GM19452 (cell line): ENCODE results near the gene PMAIP1.

Experiments
- ATAC-seq: cut with Tn5 transposase; IDR thresholded peaks from one replicate; pipeline ENCODE4 v1.9.1; 2021; ENCODE audit not compliant: unreplicated experiment

PMAIP1 gene

DNA sequence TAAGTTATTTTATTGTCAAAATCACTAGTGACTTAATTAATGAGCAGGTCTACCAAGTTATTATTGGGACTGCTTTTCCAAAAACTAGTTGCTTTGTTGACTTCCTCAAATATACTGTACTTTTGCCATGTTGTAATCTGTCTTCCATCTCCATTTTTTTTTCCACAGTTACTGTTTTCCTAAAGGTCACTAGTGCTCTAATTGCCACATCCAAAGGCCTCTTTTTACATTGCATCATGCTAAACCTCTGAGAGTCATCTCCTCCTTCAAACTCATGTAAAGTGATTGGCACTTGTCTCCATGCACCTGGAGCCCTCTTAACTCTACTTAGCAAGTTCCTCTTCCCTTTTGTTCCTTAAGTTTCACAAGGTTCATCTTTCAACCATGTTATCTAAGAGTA is 11.8 kb downstream of the PMAIP1 start:
- no peak for ATAC-seq

GRCh38 chr18:59912007-59912550 is 12.3 kb downstream of the PMAIP1 start:
- ATAC-seq, result no peak

- no peak for ATAC-seq
These were observed 15.8 kb downstream of the PMAIP1 start for GRCh38 chr18:59915606-59916005.

DNA sequence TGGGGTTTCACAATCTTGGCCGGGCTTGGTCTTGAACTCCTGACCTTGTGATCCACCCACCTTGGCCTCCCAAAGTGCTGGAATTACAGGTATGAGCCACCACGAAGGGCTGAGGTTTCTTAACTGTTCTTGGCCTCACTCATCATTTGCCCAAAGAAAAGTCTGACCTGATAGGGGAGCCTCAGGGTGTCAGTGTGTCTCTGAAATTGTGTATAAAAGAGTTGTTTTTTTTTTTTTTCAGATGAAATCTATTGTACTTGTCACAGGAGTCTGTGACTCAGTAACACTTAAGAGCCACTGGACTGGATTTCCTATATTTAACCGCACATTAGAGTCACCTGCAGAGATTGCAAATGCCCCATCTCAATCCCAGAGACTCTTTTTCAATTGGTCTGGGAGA is 16.9 kb downstream of the PMAIP1 start:
- no peak for ATAC-seq

- no peak for ATAC-seq
These were observed 17.6 kb downstream of the PMAIP1 start for GRCh38 chr18:59917422-59917821.

DNA sequence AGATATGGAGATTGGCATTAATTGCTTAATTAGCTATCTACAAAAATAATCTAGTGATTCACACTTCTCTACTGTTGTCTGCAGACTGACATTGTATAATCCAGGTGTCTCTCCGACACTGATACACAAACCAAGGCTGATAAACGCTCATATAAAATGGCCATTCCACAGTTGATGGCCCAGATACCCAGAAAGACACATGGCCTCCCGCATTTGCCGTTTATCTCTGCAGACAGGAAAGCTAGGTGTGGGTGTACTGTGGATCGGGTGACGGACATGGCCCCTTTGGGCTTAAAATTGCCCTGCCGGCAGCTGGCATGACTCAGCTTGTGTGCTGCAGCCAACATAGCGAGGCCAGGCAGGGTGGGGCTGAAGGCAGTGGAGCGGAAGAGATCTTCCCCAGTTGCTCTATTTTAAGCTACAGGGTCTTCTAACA is 18.5 kb downstream of the PMAIP1 start:
- ATAC-seq, result peak; percentile 34

GRCh38 chr18:59918997-59919396 is 19.2 kb downstream of the PMAIP1 start:
- ATAC-seq, result no peak

GRCh38 chr18:59921384-59921891 is 21.6 kb downstream of the PMAIP1 start:
- peak; percentile 41 for ATAC-seq

GRCh38 chr18:59923539-59924196 is 23.9 kb downstream of the PMAIP1 start:
- ATAC-seq, result peak; percentile 39

GRCh38 chr18:59926131-59926530 is 26.3 kb downstream of the PMAIP1 start:
- ATAC-seq, result no peak

DNA sequence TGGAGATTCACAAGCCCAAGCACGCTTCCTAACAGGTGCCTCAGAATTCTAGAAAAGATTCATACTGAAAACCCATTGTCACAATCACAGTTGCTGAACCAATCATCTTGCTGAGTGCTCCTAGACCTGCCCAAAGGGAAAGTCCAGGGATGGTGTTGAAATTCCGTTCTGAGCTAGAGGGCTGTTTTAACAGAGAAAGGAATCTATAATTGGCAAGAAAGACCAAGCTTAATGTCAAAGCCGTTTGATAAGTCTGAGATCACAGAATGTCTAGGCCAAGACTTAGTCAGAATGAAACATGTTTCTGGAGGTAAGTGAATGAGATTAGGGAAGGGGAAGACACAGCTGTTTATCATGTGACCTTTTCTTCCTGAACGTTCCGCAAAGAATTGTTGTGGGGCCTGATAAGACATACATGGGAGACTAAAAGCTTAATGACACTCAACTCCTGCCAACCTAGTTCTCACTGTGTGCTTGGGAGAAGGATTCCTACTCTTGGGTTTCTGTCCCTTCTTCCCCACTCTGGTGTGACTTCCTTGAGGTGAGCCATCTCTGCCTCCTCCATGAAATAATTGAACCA is 27.5 kb downstream of the PMAIP1 start:
- ATAC-seq, result peak; percentile 76

GRCh38 chr18:59928201-59928600 is 28.4 kb downstream of the PMAIP1 start:
- ATAC-seq, result no peak

DNA sequence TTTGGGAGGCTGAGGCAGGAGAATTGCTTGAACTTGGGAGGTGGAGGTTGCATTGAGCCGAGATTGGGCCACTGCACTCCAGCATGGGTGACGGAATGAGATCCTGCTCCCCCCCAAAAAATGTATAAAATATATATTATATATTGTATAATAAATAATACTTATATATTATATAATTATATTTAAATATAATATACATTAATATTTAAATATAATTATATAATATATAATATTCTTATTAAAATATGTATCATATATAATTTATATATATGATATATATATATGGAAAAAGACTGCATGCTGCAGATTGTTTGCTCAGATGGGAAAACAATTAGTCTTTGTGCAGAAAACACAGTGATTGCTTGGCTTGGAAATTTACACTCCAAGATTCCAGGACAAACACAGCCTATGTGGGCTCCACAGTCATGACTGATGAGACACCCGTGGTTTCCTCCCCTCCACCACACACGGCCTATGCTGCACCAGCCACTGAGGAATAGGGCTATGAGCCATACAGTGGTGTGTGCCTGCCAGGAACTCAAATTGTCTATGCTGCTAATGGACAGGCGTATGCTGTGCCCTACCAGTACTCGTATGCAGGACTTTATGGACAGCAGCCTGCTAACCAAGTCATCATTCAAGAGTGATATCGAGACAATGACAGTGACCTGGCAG is 30.0 kb downstream of the PMAIP1 start:
- no peak for ATAC-seq

DNA sequence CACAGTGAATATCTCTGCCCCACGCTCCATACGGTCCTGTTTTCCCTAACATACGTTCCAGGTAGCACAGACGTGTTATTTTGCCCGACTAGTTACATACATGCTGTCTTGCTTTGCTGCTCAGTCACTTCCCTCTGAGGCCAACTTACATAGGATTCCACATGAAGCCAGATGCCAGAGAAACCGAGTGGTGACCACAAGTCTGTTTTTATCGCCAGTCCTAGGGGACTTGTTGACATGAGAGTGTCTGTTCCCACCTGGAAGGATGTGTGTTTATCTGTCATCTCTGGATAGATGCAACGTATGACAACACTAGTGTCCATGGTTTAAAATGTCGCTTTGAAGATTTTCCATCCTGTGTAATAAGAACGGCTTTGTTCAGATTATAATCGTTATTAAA is 32.6 kb downstream of the PMAIP1 start:
- ATAC-seq, result no peak

DNA sequence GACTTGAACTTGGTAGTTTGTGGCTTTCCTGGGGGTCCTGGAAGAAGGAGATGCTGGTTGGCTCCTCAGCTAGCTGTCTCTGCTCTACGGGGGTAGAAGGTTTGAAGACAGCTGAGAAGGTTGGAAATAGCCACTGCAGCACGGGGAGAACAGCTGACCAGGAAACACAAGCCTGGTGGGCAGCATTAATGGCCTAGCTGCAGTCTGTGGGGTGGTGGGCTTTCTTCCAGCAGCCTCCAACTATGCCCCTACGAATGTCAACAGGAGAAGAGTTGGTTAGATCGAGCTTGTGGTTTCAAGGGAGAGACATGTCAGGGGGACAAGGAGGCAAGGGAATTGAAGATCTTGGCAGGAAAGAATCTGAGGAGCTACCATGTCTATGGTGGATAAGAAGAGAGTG is 38.9 kb downstream of the PMAIP1 start:
- ATAC-seq, result no peak

DNA sequence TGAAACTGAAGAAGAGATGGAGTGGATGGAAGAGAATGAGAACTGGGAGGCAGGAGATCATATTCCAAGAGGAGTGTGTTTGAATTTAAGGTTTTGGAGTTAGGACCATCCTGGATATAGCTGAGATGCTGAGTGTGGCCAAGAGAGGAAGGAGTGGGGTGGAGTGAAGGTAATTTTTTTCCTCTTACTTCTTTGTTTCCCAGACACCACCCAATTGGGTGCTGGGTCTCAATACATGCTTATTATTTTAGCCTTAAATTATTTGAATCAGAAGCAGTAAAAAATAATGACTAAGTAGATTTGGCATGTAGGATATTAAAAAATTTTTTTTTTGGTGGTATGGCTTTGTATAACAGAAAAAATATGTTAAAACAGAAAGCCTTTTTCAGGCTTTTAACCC is 39.3 kb downstream of the PMAIP1 start:
- no peak for ATAC-seq

DNA sequence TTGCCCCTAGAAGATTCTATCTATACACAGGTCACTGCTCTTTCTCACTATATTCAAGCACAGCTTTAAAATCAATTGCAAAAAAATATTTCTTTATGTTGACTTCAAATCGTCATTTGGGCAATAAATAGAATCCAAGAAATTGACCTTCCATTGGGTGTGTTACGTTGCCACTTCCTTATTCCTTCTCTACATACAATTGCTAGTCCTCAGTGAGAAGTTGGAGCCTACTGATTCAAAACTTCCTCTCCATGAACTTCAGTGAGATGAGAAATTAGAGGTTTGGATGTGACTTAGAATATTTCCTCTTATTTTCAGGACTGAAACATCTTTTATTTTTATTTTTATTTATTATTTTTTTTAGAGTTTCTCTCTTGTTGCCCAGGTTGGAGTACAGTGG is 40.3 kb downstream of the PMAIP1 start:
- no peak for ATAC-seq

- no peak for ATAC-seq
These were observed 41.5 kb downstream of the PMAIP1 start for GRCh38 chr18:59941331-59941730.

GRCh38 chr18:59942601-59943000 is 42.8 kb downstream of the PMAIP1 start:
- ATAC-seq, result no peak

GRCh38 chr18:59945544-59945943 is 45.7 kb downstream of the PMAIP1 start:
- no peak for ATAC-seq

DNA sequence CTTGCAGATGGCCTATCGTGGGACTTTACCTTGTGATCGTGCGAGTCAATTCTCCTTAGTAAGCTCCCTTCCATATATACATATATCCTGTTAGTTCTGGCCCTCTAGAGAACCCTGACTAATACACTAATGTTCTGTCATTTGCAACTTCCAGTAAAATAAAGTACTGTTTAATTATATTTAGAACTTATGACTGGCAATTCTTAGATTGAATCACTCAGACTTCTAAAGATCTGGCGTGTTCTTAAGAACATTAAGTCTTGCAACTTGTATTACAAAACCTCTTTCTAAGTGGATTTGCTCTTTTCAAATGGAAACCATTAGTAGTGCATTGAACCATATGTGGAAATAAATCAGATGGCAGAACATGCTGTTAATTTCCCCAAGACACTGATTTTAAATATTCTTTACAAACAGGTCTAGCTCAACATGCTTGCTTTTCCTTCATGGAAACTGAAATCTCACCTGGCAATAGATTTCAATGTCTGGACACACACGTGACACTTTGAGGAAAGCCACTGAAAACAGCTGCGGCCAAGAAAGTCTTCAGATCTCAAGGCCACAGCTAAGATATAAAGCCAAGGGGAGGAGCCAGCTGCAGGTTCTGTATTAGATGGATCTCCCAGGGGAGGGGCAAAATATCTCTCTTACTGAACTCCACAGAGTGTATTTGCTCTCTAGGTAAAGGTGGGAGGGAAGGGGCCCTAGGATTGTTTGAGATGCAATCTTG is 50.6 kb downstream of the PMAIP1 start:
- no peak for ATAC-seq
